ENCODE results near the gene ANXA6. TPM values are rescaled to one million over a fixed set of nuclear protein-coding genes. Genes with fewer than 3 reads are reported as not detected.

Gene ANXA6
- total RNA-seq, 2 experiments from 2014 or later: 26.1 to 74.1 TPM

DNA sequence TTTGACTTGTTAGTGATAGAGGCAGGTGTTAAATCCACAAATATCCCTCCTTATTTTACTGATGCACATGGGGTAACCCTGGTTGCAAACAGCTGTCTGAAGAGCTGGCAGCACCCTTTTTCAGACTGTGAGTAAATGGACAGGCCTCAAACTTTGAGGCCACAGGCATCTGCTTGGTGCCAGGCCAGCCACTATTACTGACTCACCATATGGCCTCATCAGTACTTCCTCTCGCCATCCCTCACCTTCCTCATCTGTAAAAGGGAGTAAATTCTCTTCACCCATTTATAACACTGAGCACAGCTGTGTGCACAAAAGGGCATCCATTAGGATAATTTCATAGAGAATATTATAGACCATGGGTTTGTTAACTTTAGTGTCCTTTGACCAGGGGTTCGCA lies 64.8 kb downstream of the ANXA6 start:
- no peaks in the 10 kb centered on the region for H3K9me2 ChIP-seq (ENCODE audit: insufficient read depth, low read length)
- ChIA-PET POLR2A (interaction anchor here (0.7 to 1.2 kb wide), 3 partner anchors 10 to 30 kb away, joined by 3 to 4 read pairs (median 3); no protein-coding TSS in a partner anchor), CTCF (ENCODE audit: unreplicated experiment) (interaction anchor here (1.1 kb wide), 1 partner anchor 24 kb away, joined by 3 read pairs; no protein-coding TSS in a partner anchor)
- H3K79me2 ChIP-seq (ENCODE audit: insufficient read depth, low read depth, low read length): no peaks in the 10 kb centered on the region
- H2AFZ ChIP-seq (ENCODE audit: low read length): no peak overlapping the region; the same call in 1 of the 2 replicates
- no peak overlapping the region for H3K27ac ChIP-seq (ENCODE audit: low read depth, low read length, poor library complexity, severe bottlenecking)
- intact Hi-C loops (cut with micrococcal nuclease; ENCODE audit: unreplicated experiment): no loop called here
- H4K20me1 ChIP-seq (ENCODE audit: insufficient read depth, low read length): no peaks in the 10 kb centered on the region
- no peak for TF ChIP-seq EZH2phosphoT487 (IDR thresholded peaks at IDR 0.05; ENCODE audit: borderline replicate concordance, low read depth, low read length)
- TF ChIP-seq, protein P1, sequence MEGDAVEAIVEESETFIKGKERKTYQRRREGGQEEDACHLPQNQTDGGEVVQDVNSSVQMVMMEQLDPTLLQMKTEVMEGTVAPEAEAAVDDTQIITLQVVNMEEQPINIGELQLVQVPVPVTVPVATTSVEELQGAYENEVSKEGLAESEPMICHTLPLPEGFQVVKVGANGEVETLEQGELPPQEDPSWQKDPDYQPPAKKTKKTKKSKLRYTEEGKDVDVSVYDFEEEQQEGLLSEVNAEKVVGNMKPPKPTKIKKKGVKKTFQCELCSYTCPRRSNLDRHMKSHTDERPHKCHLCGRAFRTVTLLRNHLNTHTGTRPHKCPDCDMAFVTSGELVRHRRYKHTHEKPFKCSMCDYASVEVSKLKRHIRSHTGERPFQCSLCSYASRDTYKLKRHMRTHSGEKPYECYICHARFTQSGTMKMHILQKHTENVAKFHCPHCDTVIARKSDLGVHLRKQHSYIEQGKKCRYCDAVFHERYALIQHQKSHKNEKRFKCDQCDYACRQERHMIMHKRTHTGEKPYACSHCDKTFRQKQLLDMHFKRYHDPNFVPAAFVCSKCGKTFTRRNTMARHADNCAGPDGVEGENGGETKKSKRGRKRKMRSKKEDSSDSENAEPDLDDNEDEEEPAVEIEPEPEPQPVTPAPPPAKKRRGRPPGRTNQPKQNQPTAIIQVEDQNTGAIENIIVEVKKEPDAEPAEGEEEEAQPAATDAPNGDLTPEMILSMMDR (conservative IDR thresholded peaks at IDR 0.05; ENCODE audit: low read length): no peak
- no peak for DNase-seq (ENCODE audit: low spot score)
- no peaks in the 10 kb centered on the region for H3K9me3 ChIP-seq (ENCODE audit: low read length)
- H3K4me2 ChIP-seq (ENCODE audit: low read length): peak overlapping the region; percentile 33; the same call in 1 of the 2 replicates
- BruUV-seq (replicated peaks): no TSS peak
- H3K4me3 ChIP-seq (ENCODE audit: low read depth, low read length, poor library complexity, severe bottlenecking): no peak overlapping the region
- H3K4me1 ChIP-seq (ENCODE audit: insufficient read depth, low read length, poor library complexity, severe bottlenecking): peaks cover 30% of the 10 kb centered on the region
- no peaks in the 10 kb centered on the region for H3K36me3 ChIP-seq (ENCODE audit: insufficient read depth, low read length)

DNA sequence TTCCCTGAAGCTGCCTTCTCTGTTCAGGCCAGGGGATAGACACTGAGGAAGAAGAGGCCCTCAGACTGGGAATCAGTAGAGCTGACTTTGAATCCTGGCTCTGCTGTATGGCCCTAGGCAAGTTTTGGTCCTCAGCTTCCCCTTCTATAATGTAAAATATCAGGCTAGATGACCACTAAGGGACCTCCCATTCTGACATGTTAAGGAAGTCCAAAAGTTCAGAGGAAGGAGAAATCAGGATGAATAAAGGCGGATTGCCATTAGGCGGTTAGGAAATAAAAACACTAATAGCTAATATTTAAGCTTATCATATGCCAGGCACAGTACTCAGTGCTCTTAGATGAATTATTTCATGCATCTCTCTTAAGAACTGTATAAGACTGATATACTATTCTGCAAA lies 67.9 kb downstream of the ANXA6 start:
- Histone ChIP-seq H2AFZ (ENCODE audit: low read length) (no peak overlapping the region), H3K27ac (ENCODE audit: low read depth, low read length, poor library complexity, severe bottlenecking) (no peak overlapping the region), H3K9me2 (ENCODE audit: insufficient read depth, low read length) (no peaks in the 10 kb centered on the region), H3K4me2 (ENCODE audit: low read length) (no peak overlapping the region), H3K4me3 (ENCODE audit: low read depth, low read length, poor library complexity, severe bottlenecking) (no peak overlapping the region), H3K36me3 (ENCODE audit: insufficient read depth, low read length) (no peaks in the 10 kb centered on the region), H3K79me2 (ENCODE audit: insufficient read depth, low read depth, low read length) (no peaks in the 10 kb centered on the region), H3K9me3 (ENCODE audit: low read length) (no peaks in the 10 kb centered on the region), H3K4me1 (ENCODE audit: insufficient read depth, low read length, poor library complexity, severe bottlenecking) (peaks cover 45% of the 10 kb centered on the region), H4K20me1 (ENCODE audit: insufficient read depth, low read length) (no peaks in the 10 kb centered on the region)
- BruUV-seq (replicated peaks): no TSS peak
- POLR2A ChIA-PET: interaction anchor here (0.9 to 1.7 kb wide), 5 partner anchors 9 to 61 kb away, joined by 3 to 10 read pairs (median 5); partner anchors contain the start of gene TNIP1
- intact Hi-C loops (cut with micrococcal nuclease; ENCODE audit: unreplicated experiment): no loop called here
- TF ChIP-seq, protein P1 (conservative IDR thresholded peaks at IDR 0.05; ENCODE audit: low read length): no peak
- no peak for TF ChIP-seq EZH2phosphoT487 (IDR thresholded peaks at IDR 0.05; ENCODE audit: borderline replicate concordance, low read depth, low read length)
- no peak for DNase-seq (ENCODE audit: low spot score)
- CTCF ChIA-PET (ENCODE audit: unreplicated experiment): interaction anchor here (1.3 to 1.9 kb wide), 4 partner anchors 9 to 38 kb away, joined by 4 to 7 read pairs (median 5); no protein-coding TSS in a partner anchor

DNA sequence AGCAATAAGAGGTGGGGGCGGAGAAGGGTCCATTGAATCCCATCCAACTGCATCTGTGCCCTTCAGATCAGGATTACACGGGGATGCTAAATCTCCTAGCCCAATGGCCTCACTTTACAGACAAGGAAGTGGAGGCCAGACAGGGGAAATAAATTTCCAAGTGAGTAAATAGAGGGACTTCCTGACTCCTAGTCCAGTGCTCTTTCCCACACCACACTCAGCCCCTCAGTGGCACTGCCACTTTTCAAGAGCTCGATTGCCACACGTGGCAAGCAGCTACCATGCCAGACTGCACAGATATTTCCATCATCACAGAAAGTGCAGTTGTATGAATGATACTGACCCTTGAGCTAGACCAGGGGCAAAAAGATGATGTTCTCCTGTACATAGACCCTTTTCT lies 68.6 kb downstream of the ANXA6 start:
- Histone ChIP-seq H3K4me1 (ENCODE audit: insufficient read depth, low read length, poor library complexity, severe bottlenecking) (peaks cover 38% of the 10 kb centered on the region), H3K36me3 (ENCODE audit: insufficient read depth, low read length) (no peaks in the 10 kb centered on the region), H4K20me1 (ENCODE audit: insufficient read depth, low read length) (no peaks in the 10 kb centered on the region), H3K4me3 (ENCODE audit: low read depth, low read length, poor library complexity, severe bottlenecking) (no peak overlapping the region), H2AFZ (ENCODE audit: low read length) (no peak overlapping the region), H3K27ac (ENCODE audit: low read depth, low read length, poor library complexity, severe bottlenecking) (no peak overlapping the region), H3K9me3 (ENCODE audit: low read length) (no peaks in the 10 kb centered on the region), H3K79me2 (ENCODE audit: insufficient read depth, low read depth, low read length) (no peaks in the 10 kb centered on the region), H3K9me2 (ENCODE audit: insufficient read depth, low read length) (no peaks in the 10 kb centered on the region), H3K4me2 (ENCODE audit: low read length) (no peak overlapping the region)
- TF ChIP-seq, protein P1 (conservative IDR thresholded peaks at IDR 0.05; ENCODE audit: low read length): no peak
- no peak for TF ChIP-seq EZH2phosphoT487 (IDR thresholded peaks at IDR 0.05; ENCODE audit: borderline replicate concordance, low read depth, low read length)
- ChIA-PET POLR2A (interaction anchor here (0.9 to 1.7 kb wide), 5 partner anchors 9 to 61 kb away, joined by 3 to 10 read pairs (median 5); partner anchors contain the start of gene TNIP1), CTCF (ENCODE audit: unreplicated experiment) (interaction anchor here (1.4 to 1.9 kb wide), 2 partner anchors 10 to 27 kb away, joined by 6 to 7 read pairs; no protein-coding TSS in a partner anchor)
- DNase-seq (ENCODE audit: low spot score): no peak
- intact Hi-C loops (cut with micrococcal nuclease; ENCODE audit: unreplicated experiment): no loop called here
- BruUV-seq (replicated peaks): no TSS peak

All from OCI-LY7 (cell line).